Sigmoid colon (tissue), 7 donors: Measurements from ENCODE around the gene BCAS2. TPM values are rescaled to one million over a fixed set of nuclear protein-coding genes. Genes with fewer than 3 reads are reported as not detected.

Experiments
- DNase-seq: peaks from one replicate; pipeline ENCODE4 v3.0.0-alpha.2; 2019
- H3K27ac ChIP-seq, 4 donors: fragments of 200-600 bp; sonication (generic); one replicate each; pipeline ENCODE4 v1.5.1; 2016 to 2019; ENCODE audit warnings: mild to moderate bottlenecking in 1 of 4
- H3K27me3 ChIP-seq, 3 donors: fragments of 200-600 bp; sonication (generic); one replicate each; pipeline ENCODE4 v1.5.1; 2019; ENCODE audit warnings: mild to moderate bottlenecking in 1 of 3
- H3K36me3 ChIP-seq, 4 donors: fragments of 200-600 bp; sonication (generic); one replicate each; pipeline ENCODE4 v1.5.1; 2016 to 2019
- H3K4me1 ChIP-seq, 4 donors: fragments of 200-600 bp; sonication (generic); one replicate each; pipeline ENCODE4 v1.5.1; 2017 to 2019
- H3K4me3 ChIP-seq, 4 donors: fragments of 200-600 bp; sonication (generic); one replicate each; pipeline ENCODE4 v1.5.1; 2017 to 2019; ENCODE audit warnings: mild to moderate bottlenecking in 2 of 4, moderate library complexity in 1 of 4
- H3K9me3 ChIP-seq, 4 donors: fragments of 200-600 bp in 3 of 4; sonication (generic) in 3 of 4; one replicate each; pipeline versions ENCODE4 v1.5.1 to v1.6.1; 2013 to 2019
- EP300 ChIP-seq, 4 donors: sonication (generic); formaldehyde crosslinking; IDR thresholded peaks; one replicate each; pipeline ENCODE4 v1.6.1; 2017; ENCODE audit warnings: antibody characterized with exemption in 4 of 4
- POLR2A ChIP-seq, 2 donors: fragments of 450-650 bp; IDR thresholded peaks; one replicate each; pipeline ENCODE4 v1.6.1; 2016; ENCODE audit warnings: antibody characterized with exemption in 2 of 2, mild to moderate bottlenecking in 2 of 2, moderate library complexity in 2 of 2
- POLR2AphosphoS5 ChIP-seq, 4 donors: sonication (generic); formaldehyde crosslinking; IDR thresholded peaks; one replicate each; pipeline ENCODE4 v1.6.1; 2017; ENCODE audit warnings: antibody characterized with exemption in 4 of 4
- WGBS, 2 donors: extraction: QIAGEN DNeasy Blood & Tissue Kit; methylation state at CpG; one replicate each; pipeline ENCODE4 v1.1.7; 2013; 5-methylcytosine and 5-hydroxymethylcytosine counted together
- intact Hi-C: fragments of 100-400 bp; cut with DNase I; formaldehyde crosslinking; loops from one replicate; pipeline ENCODE4 v1.15.1; 2023
- polyA plus RNA-seq, 3 donors: library from polyadenylated mRNA; stranded (reverse); fragments of 200-250 nt; gene quantifications; one replicate each; pipeline ENCODE4 v1.2.3, GENCODE V29; 2013
- total RNA-seq, 4 donors: library from RNA; depleted of rRNA; stranded (reverse); fragments of >200 nt; gene quantifications; one replicate each; pipeline ENCODE4 v1.1.0, GENCODE V29; 2016
- TF ChIP-seq, protein P1 (sequence below), 4 experiments: fragments of 450-650 bp in 3 of 4; fragments of 200-600 bp in 1 of 4; IDR thresholded peaks; one replicate each; pipeline ENCODE4 v1.5.1; 2016 to 2019; ENCODE audit warnings: antibody characterized with exemption in 4 of 4, mild to moderate bottlenecking in 3 of 4, moderate library complexity in 2 of 4
- donor health status: healthy with polysubstance abuse.
- donor health status: Bipolar disorder and iron deficiency.
- donor health status: healthy.

Gene BCAS2
- total and polyA plus RNA-seq, 7 donors: 29.1 to 51.6 (median 40.0) TPM

DNA sequence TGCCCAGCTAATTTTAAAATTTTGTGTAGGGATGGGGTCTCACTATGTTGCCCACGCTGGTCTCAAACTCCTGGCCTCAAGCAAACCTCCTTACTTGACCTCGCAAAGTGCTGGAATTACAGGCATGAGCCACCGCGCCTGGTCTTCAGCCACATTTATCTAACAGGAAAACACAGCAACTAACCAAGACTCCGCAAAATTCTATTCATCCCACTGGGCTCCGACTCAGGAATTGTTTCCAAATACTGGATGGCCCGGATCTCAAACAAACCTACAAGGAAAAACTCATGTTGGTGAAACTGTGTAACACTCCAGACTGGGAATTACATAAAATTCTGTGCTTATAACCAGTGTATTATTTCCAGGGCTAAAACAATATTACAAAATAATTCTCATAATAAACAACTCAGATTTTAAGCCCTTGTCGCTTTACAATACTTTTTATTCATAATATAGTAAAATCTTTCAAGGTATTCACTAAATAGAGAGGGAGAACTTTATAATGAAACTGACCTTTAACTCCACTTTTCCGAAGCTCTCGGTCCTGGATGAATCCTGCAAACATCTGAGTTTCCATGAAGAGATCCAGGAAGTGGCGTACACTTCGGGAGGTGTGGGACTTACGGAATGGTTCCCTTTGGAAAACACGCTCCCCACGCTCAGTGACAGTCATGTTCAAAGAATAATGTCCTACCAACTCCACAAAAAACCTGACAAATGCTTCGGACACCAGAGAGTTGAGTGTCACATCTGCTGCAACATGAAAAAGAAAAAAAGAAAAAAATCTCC is 6.0 kb upstream of the BCAS2 start:
- TF ChIP-seq POLR2A (IDR thresholded peaks at IDR 0.05): no peak
- TF ChIP-seq, protein P1, sequence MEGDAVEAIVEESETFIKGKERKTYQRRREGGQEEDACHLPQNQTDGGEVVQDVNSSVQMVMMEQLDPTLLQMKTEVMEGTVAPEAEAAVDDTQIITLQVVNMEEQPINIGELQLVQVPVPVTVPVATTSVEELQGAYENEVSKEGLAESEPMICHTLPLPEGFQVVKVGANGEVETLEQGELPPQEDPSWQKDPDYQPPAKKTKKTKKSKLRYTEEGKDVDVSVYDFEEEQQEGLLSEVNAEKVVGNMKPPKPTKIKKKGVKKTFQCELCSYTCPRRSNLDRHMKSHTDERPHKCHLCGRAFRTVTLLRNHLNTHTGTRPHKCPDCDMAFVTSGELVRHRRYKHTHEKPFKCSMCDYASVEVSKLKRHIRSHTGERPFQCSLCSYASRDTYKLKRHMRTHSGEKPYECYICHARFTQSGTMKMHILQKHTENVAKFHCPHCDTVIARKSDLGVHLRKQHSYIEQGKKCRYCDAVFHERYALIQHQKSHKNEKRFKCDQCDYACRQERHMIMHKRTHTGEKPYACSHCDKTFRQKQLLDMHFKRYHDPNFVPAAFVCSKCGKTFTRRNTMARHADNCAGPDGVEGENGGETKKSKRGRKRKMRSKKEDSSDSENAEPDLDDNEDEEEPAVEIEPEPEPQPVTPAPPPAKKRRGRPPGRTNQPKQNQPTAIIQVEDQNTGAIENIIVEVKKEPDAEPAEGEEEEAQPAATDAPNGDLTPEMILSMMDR (IDR thresholded peaks at IDR 0.05): no peak
- no peak for TF ChIP-seq EP300 (IDR thresholded peaks at IDR 0.05)
- TF ChIP-seq POLR2AphosphoS5 (IDR thresholded peaks at IDR 0.05): no peak
- no peak overlapping the region for H3K27ac ChIP-seq
- no peaks in the 10 kb centered on the region for H3K9me3 ChIP-seq
- H3K27me3 ChIP-seq: no peaks in the 10 kb centered on the region
- intact Hi-C loops: loop anchor here (10.0 kb wide), 1 partner anchor 1193 kb away; the partner anchor contains the start of gene MAGI3
- H3K4me3 ChIP-seq: no peak overlapping the region
- H3K4me1 ChIP-seq: peaks cover 0 to 3% (median under 1%) of the 10 kb centered on the region in 4 donors
- WGBS, 2 donors: 94 to 95% methylated on average over 16 of the region's 16 CpGs
- DNase-seq: no peak
- H3K36me3 ChIP-seq: peaks cover 0 to 13% (median 0%) of the 10 kb centered on the region in 4 donors

- DNase-seq: no peak
- Histone ChIP-seq H3K4me3 (no peak overlapping the region), H3K36me3 (peaks cover 0 to 13% (median 0%) of the 10 kb centered on the region in 4 donors), H3K4me1 (peaks cover 0 to 8% (median 7%) of the 10 kb centered on the region in 4 donors), H3K27ac (no peak overlapping the region), H3K9me3 (no peaks in the 10 kb centered on the region), H3K27me3 (no peaks in the 10 kb centered on the region)
- TF ChIP-seq POLR2A (IDR thresholded peaks at IDR 0.05): no peak
- TF ChIP-seq, protein P1 (IDR thresholded peaks at IDR 0.05): no peak
- TF ChIP-seq POLR2AphosphoS5 (IDR thresholded peaks at IDR 0.05): no peak
- no peak for TF ChIP-seq EP300 (IDR thresholded peaks at IDR 0.05)
- 96 to 98% methylated on average over 5 of the region's 5 CpGs for WGBS, 2 donors
- intact Hi-C loops: loop anchor here (10.0 kb wide), 1 partner anchor 1192 kb away; the partner anchor contains the start of gene MAGI3
Observed at GRCh38 chr1:114586513-114587047, 5.2 kb upstream of the BCAS2 start.

- Histone ChIP-seq H3K36me3 (peaks cover 0 to 13% (median 0%) of the 10 kb centered on the region in 4 donors), H3K4me3 (no peak overlapping the region), H3K9me3 (no peaks in the 10 kb centered on the region), H3K27me3 (no peaks in the 10 kb centered on the region), H3K27ac (no peak overlapping the region), H3K4me1 (peaks cover 0 to 17% (median 14%) of the 10 kb centered on the region in 4 donors)
- WGBS, 2 donors: 85 to 86% methylated on average over 1 of the region's 1 CpG
- intact Hi-C loops: loop anchor here (10.0 kb wide), 1 partner anchor 1190 kb away; the partner anchor contains the start of gene MAGI3
- TF ChIP-seq EP300 (IDR thresholded peaks at IDR 0.05) (no peak), POLR2AphosphoS5 (IDR thresholded peaks at IDR 0.05) (no peak), POLR2A (IDR thresholded peaks at IDR 0.05) (no peak)
- TF ChIP-seq, protein P1 (IDR thresholded peaks at IDR 0.05): no peak
- DNase-seq: no peak
Observed at GRCh38 chr1:114585231-114585630, 3.8 kb upstream of the BCAS2 start.

- Histone ChIP-seq H3K9me3 (no peaks in the 10 kb centered on the region), H3K4me1 (peaks cover 0 to 9% (median 2%) of the 10 kb centered on the region in 4 donors), H3K27ac (no peak overlapping the region), H3K27me3 (no peaks in the 10 kb centered on the region), H3K36me3 (peaks cover 15 to 98% (median 32%) of the 10 kb centered on the region in 4 donors), H3K4me3 (no peak overlapping the region)
- WGBS, 2 donors: 97 to 99% methylated on average over 2 of the region's 2 CpGs
- no peak for DNase-seq
- TF ChIP-seq EP300 (IDR thresholded peaks at IDR 0.05) (no peak), POLR2A (IDR thresholded peaks at IDR 0.05) (no peak), POLR2AphosphoS5 (IDR thresholded peaks at IDR 0.05) (no peak)
- TF ChIP-seq, protein P1 (IDR thresholded peaks at IDR 0.05): no peak
- intact Hi-C loops: loop anchor here (10.0 kb wide), 1 partner anchor 160 kb away; no protein-coding TSS in a partner anchor
Observed at GRCh38 chr1:114574365-114574764, 7.0 kb downstream of the BCAS2 start.
